HG02970 (cell line): ENCODE data around the gene BTG2.

Source experiments
- ATAC-seq: cut with Tn5 transposase; IDR thresholded peaks from one replicate; pipeline ENCODE4 v1.9.1; 2021; ENCODE audit warnings: mild to moderate bottlenecking, moderate library complexity, moderate number of reproducible peaks; ENCODE audit not compliant: unreplicated experiment, low FRiP score

Gene BTG2

DNA sequence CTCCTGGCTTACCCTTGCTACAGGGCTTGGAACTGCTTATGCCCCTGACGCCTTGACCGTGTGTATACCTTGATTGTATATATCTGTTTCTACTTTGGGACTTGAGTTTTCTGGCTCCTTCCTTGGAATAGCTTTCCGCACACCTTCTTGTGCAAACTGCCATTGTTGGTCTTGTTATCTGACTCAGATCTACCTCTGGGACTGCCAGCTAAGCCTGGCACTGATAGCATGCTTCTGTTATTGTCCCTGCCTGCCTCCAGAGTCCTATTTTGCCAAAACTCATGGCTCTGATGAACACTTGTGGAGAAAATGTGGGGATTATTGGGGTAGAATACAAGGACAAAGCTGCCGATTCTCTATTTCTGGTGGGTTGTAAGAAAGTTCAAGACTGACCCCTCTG is 30.2 kb downstream of the BTG2 start:
- ATAC-seq = no peak

- no peak for ATAC-seq
Observed at GRCh38 chr1:203336097-203336496, 30.8 kb downstream of the BTG2 start.

- ATAC-seq = no peak
Observed at GRCh38 chr1:203338335-203339036, 33.2 kb downstream of the BTG2 start.

GRCh38 chr1:203340112-203340790 is 34.9 kb downstream of the BTG2 start:
- ATAC-seq = no peak

DNA sequence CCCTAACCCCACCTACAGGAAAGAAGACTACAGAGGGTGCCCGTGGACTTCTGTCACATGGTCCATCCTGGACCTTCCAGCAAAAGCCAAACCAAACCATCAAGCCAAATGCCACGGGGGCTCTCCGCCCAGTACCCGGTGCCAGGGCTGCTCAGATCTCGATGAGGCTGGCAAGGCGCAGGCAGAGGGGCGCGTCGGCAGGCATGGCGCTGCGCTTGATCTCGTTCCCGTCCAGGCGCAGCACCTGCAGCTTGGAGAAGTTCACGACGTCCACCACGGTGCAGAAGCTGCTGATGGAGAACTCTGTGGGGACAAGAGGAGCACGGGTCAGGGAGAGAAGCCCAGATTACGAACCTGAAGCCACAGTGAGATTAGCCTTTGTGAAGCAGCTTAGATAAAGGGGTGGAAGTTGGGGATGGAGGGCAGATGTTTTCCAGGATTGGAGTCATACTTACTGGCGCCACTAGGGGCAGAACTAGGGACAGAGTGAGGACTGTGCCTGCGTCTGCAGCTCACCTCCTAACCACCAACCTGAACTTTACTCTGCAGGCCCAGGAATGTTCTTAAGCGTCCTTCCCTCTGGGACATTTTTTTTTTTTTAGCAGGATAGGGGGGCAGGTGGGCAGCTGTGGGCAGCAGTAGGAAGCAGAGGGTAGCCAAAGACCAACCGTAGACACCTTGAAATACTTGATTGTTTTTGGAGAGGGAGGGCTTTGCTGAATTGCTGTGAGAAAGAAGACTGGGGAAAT is 37.0 kb downstream of the BTG2 start:
- ATAC-seq = no peak

DNA sequence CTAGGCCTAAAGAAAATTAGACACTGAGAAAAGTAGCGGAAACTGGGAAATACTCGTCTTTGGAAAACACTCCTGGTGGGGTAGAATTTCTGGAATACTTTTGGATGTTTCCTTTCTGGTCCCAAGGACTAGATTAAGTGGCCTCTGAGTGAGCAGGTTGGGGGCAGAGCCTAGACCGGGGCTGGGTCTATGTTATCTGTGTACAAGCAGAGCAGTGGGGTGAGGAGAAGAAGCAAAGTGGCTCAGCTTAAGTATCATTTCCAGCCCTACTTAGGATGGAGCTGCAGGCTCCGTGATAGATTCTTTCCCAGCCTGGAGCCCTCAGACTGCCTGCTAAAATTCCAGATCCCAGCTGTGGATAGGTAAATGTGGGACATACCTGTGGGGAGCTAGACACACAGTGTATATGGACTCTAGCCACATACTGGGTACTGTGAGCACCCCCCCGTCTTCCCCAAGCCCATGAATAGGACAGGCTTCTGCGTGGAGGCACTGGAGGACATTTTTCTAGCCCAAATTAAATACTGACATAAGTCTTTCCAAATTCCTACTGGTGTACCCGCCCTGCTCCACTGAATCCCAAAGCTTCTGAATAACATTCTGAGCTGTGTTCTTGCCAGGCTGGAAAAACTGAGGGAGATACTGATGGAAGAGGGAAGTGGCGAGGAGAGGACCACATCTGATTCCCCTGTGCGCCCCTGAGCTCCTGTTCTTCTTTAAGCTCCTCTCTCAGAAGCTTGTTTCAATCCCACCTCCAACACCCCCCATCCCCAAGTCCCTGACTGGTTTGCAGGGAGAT is 38.8 kb downstream of the BTG2 start:
- no peak for ATAC-seq

DNA sequence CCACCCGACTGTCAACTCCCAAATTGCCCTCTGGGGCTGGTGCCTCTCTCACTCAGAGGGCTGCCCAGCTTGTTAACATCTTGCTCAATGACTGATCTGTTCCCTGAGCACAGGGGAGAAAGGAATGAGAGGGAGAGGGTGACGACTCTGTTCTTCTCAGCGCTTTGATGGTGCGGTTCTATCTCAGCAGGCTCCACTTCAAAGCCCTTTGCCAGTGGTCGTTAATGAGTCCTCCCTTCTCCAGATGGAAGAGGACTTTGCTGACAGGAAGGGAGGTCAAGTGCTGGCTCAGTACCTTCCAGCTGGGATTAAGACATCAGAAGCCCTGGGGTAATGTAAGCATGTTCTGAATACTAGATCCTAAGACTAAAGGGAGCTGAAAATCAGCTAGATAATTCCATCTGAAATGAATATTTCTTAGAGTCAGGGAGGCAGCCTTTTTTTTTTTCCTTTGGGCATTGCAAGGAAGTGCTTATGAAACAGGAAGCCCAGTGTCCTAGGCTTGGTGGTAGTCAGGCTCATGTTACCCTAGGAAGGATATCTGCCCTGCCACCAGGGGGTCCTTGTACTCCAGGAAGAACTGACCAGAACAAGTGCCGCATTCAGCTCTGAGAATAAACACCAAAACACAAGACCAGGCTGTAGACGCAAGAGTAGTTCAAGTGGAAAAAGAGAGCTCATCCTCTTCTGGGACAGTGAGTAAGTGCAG is 40.9 kb downstream of the BTG2 start:
- ATAC-seq = no peak

DNA sequence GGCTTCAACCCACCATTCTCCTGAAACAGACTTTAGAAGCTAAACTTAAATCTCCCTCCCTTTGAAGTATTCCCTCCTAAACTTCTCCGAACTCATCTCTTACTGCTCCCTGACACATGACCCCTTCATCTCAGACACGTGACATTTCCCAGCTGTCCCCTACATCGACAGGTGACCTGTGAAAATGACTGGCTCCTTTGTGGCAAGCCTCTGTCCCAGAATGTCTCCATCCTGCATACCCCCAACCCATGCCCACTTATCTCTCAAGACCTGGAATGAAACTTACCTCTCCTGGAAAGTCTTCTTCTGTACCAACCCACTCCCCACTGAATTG is 41.4 kb downstream of the BTG2 start:
- ATAC-seq = no peak

DNA sequence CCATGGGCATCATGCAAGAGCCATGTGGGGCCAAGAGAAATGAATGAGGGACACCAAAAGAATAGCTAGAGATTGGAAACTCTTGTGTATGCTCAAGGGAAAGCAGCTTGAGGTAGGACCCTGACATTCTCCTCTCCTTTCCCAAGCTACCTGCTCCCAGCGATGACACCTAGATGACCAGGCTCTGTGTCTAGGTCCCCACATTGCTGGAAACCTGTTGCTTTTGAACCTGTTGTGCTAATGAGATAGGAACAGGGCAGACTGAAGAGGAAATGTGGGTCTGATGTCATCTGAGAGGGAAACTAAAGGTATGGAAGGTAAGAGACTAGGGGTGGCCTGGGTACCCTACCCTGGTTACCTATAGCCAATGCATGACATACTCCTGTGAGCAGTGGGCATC is 43.8 kb downstream of the BTG2 start:
- ATAC-seq = no peak

- no peak for ATAC-seq
Observed at GRCh38 chr1:203349773-203350524, 44.6 kb downstream of the BTG2 start.

GRCh38 chr1:203351037-203351625 is 45.8 kb downstream of the BTG2 start, which contains the start of gene FMOD:
TSS of gene FMOD (minus strand) at chr1:203351122. CDS start at chr1:203348270, 2,852 bp downstream.
- no peak for ATAC-seq

GRCh38 chr1:203353486-203353885 is 48.2 kb downstream of the BTG2 start:
- no peak for ATAC-seq

GRCh38 chr1:203354246-203354645 is 48.9 kb downstream of the BTG2 start:
- no peak for ATAC-seq

- no peak for ATAC-seq
Observed at GRCh38 chr1:203359010-203359571, 53.8 kb downstream of the BTG2 start.
